LNCaP clone FGC (cell line): Measurements from ENCODE around the gene EFCAB6.

ENCODE experiments used
- DNase-seq: peaks from one replicate; pipeline ENCODE4 v3.0.0-alpha.2; 2011; ENCODE audit warnings: low read depth
- H3K4me3 ChIP-seq: 2 replicates; pipeline ENCODE4 v1.5.1; 2011; ENCODE audit warnings: mild to moderate bottlenecking, low read depth, low read length, control low read depth
- TF ChIP-seq, protein P1 (sequence below): IDR thresholded peaks from 2 replicates; pipeline ENCODE4 v1.5.1; 2012; ENCODE audit warnings: mild to moderate bottlenecking; ENCODE audit not compliant: control insufficient read depth, insufficient read depth; ENCODE audit errors: extremely low read depth

The EFCAB6 gene

DNA sequence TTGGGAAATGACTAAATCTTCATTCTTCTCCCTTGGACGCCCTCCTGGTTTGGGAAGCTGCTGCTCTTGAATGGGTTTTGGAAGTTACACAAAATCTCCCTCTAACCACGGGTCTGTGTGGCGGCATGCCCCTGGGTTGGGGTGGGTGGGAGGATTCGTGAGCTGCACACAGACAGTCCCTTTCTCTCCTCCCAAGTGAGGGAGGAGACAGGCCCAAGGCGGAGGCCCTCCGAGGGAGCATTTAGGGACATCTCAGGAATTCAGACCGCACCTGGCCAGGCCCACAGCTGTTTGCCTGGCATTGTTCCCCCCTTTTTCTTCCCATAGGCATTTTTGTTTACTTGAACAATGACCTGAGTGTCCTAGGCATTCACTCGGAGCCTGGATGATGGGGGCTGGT lies 306.2 kb downstream of the EFCAB6 start:
- H3K4me3 ChIP-seq = no peak overlapping the region
- DNase-seq = no peak
- TF ChIP-seq, protein P1, sequence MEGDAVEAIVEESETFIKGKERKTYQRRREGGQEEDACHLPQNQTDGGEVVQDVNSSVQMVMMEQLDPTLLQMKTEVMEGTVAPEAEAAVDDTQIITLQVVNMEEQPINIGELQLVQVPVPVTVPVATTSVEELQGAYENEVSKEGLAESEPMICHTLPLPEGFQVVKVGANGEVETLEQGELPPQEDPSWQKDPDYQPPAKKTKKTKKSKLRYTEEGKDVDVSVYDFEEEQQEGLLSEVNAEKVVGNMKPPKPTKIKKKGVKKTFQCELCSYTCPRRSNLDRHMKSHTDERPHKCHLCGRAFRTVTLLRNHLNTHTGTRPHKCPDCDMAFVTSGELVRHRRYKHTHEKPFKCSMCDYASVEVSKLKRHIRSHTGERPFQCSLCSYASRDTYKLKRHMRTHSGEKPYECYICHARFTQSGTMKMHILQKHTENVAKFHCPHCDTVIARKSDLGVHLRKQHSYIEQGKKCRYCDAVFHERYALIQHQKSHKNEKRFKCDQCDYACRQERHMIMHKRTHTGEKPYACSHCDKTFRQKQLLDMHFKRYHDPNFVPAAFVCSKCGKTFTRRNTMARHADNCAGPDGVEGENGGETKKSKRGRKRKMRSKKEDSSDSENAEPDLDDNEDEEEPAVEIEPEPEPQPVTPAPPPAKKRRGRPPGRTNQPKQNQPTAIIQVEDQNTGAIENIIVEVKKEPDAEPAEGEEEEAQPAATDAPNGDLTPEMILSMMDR = no peak

DNA sequence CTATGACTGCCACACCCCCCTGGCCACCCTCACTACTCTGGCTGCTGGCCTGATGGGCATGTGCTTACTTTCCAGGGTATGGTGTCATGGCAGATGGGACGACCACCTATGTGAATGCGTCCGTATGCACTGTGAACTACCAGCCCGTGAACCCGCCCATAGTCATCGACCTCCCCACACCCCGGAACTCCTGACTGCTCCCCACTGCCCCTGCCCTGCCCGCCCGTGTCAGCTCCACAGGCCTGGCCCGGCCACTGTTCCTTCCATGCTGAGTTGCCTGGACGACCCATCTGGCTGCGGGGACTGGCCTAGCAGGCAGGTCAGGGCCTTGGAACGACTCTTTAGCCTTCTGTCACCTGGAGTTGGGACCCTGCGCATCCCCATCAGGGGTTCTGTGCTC lies 306.7 kb downstream of the EFCAB6 start:
- TF ChIP-seq, protein P1 = no peak
- H3K4me3 ChIP-seq = no peak overlapping the region
- no peak for DNase-seq

DNA sequence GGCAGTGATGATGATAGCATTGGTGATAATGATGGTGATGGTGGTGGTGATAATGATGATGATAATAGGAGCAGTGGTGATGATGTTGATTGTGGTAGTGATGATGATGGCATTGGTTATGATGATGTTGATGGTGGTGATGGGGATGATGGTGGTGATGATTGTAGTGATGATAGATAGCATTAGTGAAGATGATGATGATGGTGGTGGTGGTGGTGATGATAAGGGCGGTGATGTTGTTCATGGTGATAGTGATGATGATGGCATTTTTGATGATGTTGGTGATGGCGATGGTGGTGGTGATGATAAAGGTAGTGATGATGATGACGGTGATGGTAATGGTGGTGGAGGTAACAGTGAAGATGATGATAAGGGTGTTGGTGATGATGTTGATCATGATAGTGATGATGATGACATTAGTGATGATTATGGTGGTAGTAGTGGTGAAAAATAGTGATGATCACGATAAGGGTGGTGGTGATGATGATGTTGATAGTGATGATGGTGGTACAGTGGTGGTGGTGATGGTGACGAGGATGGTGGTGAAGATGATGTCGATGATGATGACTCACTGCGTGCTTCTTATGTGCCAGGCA lies 307.3 kb downstream of the EFCAB6 start:
- no peak overlapping the region for H3K4me3 ChIP-seq
- DNase-seq = no peak
- TF ChIP-seq, protein P1 = no peak

DNA sequence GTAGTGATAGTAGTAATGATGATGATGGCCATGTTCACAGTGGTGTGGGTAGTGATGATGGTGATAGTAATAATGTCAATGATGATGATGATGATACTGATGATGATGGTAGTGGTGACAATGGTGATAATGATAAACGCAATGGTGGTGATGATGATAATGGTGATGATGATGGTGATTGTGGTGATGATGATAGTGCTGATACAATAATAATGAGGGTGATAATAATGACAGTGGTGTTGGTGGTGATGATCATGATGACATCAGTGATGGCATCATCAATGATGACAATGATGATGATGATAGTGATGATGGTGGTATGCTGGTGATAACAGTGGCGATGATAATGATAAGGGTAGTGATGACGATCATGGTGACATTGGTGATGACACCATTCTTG lies 308.0 kb downstream of the EFCAB6 start:
- DNase-seq = no peak
- no peak overlapping the region for H3K4me3 ChIP-seq
- TF ChIP-seq, protein P1 = no peak

DNA sequence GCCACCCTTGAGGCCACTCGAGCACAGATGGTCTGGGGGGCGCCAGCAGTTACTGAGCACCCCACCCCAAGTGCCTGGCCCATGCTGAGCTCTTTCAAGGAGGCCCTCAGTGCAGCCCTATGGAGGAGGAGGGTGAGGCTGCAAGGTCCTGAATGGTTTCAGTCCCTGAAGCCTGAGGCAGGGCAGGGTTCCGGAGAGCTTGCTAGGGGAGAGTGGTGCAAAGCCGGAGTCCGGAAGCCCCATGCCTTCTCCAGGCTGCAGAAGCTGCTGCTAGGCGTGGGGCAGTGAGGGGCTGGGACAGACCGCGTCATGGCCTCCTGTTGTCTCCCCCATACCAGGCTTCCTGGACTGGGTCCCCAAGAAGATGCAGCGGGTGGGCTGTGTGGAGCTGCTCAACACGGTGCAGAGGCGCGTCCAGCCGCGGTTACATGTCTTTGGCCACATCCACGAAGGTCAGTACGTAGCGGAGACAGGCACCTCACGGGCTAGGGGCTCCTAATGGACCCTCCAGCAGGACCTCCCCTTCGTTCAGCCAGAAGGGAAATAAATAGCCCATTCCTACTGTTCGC lies 309.7 kb downstream of the EFCAB6 start:
- TF ChIP-seq, protein P1 = no peak

DNA sequence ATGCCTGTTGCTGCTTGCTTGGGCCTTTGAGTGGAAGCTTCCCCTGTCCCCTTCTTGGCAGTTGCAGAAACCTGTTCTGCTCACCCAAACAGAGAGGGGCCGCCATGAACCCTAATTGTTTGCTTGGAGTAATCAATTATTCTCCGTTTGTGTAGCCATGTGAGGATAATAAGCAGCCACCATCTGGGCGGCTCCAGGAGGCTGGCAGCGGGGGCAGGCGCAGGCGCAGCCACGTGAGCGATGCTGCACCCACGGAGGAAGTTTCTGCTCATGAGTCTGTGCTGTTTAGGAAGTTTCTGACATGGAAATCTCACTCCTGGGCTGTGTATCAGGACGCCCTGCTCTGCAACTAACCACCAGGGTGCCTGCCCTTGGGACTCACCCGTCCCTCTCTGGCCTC lies 310.2 kb downstream of the EFCAB6 start:
- DNase-seq = no peak
- TF ChIP-seq, protein P1 = no peak
- no peak overlapping the region for H3K4me3 ChIP-seq

More for the DNA sequence above, 309.7 kb downstream of the EFCAB6 start:
- no peak overlapping the region for H3K4me3 ChIP-seq
- no peak for DNase-seq
